GM19468 (cell line): Measurements from ENCODE around the gene DCBLD2.
"Not testable (repeated sequence)": the region's sequence is repeated elsewhere in the genome, so short reads cannot be mapped to it uniquely, and the experiment has no call there.

Source experiments
- ATAC-seq: cut with Tn5 transposase; IDR thresholded peaks from one replicate; pipeline ENCODE4 v1.9.1; 2021; ENCODE audit warnings: mild to moderate bottlenecking, moderate library complexity, moderate number of reproducible peaks; ENCODE audit not compliant: unreplicated experiment; ENCODE audit errors: extremely low read depth

DCBLD2 gene

GRCh38 chr3:98846101-98846500 is 55.4 kb downstream of the DCBLD2 start:
- ATAC-seq, result no peak

DNA sequence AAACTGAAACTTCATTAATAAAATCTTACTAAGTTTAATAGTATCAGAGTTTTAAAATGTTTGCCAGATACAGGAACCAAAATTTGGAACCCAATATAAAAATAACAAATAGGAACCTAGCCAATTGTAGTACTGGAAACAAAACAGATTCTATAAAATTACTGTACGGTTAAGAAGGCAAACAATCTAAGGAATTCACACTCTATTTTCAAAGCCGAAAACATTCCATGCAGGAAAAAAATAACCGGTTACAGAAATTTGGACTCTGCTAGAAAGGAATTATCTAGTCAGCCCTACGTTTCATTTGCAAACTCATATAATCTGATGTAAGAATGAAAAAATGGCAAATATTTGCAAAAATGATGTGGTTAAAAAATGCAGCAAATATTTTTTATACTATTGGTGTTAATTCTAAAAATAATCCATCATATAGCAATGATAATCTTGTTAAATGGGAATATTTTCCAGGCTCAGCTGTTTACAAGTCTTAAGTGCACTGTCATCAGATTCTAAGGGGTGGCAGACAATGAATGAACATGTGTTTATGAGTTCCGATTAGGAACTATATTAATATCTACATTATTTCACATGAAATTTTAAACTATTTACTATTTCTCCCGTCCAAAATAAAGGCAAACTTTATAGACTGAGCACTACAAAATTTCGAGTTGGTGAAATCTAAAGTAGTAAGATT is 58.1 kb downstream of the DCBLD2 start:
- no peak for ATAC-seq

DNA sequence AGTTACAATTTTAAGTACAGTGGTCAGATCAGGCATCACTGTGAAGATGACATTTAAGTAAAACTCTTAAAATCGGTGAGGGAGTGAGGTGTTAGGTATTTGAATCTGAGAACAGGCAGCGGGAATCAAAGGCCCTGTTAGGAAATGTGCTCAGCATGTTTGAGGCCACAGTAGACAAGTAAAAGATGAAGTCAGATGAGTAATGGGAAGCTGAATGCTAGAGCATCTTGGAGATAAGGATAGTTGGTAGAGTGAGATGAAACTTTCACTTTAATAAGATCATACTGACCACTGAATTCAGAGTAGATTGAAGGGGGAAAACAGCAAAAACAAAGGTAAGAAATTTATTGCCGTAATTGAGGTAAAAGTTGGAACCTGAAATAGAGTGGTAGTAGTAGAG is 61.6 kb downstream of the DCBLD2 start:
- ATAC-seq, result no peak

GRCh38 chr3:98831060-98831459 is 70.4 kb downstream of the DCBLD2 start:
- not testable (repeated sequence) for ATAC-seq

- ATAC-seq, result no peak
These were observed 72.2 kb downstream of the DCBLD2 start for GRCh38 chr3:98829246-98829832.

DNA sequence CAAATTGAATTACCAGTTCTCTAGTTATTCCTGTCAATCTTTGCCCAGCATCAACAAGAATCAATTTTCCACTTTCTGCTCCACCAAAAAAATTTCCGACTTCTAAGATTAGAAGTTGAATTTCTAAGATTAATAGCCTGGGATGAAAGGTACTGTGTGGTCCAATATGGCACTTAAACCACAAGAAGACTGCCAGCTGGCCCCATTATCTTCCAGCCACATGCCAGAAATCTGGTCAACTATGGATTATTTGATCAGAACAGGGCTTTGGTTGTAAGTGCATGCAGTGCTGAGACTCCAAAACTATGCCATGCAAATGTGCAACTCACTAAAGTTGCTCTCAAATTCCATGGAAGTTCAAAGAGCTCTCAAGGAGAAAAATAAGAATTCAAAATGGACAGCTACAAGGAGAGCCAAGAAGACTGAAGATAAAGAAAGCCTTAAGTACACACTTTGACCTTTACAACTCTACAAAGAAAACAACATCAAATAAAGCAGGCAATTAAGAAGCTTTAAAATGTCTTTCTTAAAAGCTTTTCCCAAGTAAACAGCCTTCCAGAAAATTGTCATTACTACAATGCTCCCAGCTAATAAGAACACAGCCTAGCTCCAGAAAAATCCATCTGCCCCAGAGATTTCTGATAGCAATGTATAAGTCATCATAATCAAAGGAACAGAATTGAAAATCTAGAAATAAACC is 74.1 kb downstream of the DCBLD2 start:
- ATAC-seq, result no peak

DNA sequence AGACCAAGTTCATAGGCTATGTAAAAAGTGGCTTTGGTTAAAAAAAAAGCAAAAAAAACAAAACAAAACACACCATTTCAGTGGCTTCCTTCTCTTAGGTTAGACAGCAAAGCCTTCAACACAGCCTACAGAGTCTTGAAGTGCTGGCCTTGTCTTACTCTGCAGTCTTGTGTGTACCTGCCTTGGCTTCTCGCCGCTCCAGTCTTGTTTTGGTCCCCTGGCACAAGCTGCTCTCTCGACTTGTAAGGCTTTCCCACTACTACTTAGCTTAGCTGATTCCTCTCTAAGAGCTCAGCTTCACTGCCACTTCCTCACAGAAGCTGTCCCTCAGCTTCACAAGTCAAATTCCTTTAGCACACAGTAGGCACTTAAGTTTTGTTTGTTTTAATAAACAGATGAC is 75.4 kb downstream of the DCBLD2 start:
- ATAC-seq, result no peak

- no peak for ATAC-seq
These were observed 77.2 kb downstream of the DCBLD2 start for GRCh38 chr3:98824256-98824655.

- no peak for ATAC-seq
These were observed 77.7 kb downstream of the DCBLD2 start for GRCh38 chr3:98823791-98824190.

- no peak for ATAC-seq
These were observed 80.4 kb downstream of the DCBLD2 start for GRCh38 chr3:98821063-98821462.

DNA sequence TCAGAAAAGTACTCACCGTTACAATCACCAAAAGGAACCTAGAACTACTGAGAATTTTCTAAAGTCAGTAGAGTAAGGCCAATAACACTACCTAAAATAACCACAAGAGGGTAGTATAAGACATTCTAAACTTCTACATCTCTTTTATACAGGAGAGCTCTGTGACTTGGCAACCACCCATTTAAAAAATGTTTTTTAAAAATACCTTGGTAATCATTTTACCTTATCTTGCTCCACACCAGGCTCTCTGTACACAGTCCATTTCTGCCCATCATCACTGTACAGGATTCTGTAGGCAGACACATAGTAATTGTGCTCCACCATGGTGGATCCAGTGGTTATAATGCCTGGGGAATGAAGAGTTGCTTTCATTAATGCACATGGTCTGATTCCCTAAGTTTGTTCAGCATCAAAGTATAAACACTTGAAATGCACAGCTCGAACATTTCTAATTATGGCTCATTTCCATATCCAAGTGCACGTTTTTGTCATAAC is 83.9 kb downstream of the DCBLD2 start:
- no peak for ATAC-seq

DNA sequence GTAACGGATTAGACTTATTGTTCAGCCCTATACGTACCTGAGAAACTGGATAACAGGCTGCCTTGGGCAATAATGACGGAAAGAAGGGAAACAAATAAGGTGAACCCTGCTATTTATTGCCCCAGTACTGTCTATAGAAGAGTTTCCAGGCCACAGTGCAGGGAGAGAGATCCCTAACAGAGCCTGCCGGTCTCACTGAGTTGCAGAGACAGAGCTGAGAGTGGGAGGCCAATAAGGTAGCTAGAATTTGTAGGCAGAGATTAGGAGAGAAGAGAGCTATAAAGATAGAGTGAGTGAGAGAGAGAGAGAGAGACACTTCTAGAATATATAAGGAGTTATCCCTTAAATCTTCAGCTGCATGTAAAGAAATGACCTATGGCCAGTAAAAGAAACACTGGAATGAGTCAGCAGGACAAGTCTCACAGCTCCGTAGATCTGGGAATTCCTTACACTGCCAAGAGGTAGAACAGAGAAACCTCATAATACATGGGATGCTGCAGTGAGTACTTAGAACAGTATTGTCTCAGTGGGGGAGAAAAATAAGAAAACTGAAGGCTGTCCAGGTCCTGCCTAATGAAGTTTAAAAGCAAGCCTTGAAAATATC is 86.6 kb downstream of the DCBLD2 start:
- ATAC-seq, result no peak

DNA sequence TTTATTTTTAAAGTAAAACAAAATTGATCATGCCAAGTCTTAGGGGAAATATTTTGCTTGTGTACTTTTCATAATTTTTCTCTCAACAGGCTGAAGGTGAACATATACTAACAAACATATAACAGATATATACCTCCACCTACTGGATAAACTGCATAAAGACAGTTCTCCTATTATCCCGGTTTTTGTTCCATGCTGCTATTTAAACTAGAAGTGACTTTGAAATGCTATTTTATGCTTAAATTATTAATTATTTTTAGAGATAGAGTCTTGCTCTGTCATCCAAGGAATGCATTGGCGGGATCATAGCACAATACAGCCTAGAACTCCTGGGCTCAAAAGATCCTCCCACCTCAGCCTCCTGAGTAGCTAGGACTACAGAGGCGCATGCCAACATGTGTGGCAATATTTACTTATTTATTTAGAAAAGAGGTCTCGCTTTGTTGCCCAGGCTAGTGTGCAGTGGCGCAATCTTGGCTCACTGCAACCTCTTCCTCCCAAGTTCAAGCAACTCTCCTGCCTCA is 88.6 kb downstream of the DCBLD2 start:
- no peak for ATAC-seq

DNA sequence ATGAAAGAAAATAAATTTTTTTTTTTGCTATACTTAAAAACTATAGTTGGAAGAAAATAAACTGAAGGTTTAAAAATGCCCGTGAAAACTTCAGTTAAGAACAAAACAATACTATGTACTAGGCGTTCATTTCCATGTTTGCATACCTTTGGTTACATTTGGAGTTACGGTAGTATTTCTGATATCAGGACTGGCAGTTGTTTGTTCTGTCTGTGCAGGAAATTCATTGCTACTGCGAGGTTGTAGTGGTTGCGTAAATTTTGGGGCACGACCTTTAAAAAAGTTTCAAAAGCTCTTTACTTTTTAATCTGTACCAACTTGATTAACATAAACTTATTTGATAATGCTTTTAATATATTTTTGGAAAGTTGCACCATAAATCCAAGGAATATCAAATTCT is 90.4 kb downstream of the DCBLD2 start:
- no peak for ATAC-seq

DNA sequence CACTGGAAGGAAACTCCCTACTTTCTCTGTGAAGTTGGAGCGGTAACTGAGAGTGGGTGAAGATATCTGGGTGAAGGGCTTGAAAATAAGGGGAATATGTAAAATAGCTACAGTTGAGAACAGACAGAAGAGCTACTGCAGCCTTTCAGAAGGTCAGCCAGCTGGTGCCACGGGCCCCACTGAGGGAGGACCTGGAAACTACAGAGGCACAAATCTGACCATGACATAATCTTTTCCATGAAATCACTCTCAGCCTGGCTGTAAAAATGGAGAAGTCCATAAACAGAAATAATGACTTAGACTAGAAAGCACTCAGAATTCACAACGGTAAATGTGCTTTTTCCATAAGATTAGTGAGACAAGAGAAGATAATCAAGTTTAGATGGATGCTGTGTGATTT is 91.9 kb downstream of the DCBLD2 start:
- no peak for ATAC-seq

GRCh38 chr3:98808071-98808470 is 93.4 kb downstream of the DCBLD2 start:
- ATAC-seq, result no peak

DNA sequence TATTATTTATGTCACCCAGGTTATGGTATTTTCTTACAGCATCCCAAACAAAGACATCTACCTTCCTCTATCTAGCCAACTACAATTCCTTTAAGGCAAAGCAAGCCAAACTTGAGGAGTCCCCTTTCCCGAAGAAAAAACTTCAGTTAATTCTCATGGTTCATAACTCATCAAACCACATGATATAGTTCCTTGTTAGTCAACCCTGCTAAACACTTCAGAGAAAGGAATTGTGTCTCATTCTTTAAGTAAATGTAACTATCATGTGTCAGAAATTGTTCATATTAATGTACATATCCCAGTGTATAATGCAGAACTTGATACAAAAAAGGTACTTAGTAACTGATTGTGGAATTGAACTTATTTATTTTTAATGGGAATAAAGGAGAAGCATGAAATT is 93.9 kb downstream of the DCBLD2 start:
- ATAC-seq, result no peak

DNA sequence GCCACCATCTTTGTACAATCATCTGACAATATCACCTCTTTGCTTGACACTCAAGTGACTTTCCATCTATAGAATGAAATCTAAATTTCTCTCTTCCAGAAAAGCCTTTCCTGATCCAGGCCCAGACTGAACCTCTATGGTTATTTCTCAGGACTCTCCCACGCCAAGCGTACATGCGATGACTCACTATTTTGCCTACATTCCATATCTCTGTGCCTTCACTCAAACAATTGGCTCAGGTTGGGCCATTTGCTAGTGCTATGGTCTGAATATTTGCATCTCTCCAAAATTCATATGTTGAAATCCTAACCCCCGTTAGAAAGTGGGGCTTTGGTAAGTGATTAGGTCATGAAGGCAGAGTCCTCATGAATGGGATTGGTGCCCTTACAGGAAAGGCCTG is 94.5 kb downstream of the DCBLD2 start:
- no peak for ATAC-seq

- no peak for ATAC-seq
These were observed 95.0 kb downstream of the DCBLD2 start for GRCh38 chr3:98806521-98806920.

DNA sequence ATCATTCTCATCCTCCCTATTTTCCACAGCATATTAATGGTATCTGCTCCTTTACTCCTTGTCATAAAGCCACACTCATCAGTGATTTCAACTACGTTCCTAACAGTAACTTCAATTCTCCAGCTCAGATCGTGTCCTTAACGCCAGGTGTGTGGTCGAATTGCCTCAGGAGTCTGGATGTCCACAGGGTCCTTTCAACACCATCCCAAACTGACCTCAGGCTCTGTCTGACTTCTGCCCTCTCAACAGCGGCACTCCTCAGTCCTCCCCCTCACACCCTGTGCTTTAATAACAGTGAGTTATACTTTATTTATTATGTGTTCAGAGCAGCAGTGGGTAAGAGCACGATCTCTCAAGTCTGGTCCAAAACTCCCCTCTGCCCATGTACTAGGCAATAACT is 95.9 kb downstream of the DCBLD2 start:
- no peak for ATAC-seq
